ENCODE data around the gene CACNA1D. TPM values are rescaled to one million over a fixed set of nuclear protein-coding genes. Genes with fewer than 3 reads are reported as not detected.

CACNA1D gene
- total and polyA plus RNA-seq, 2 donors (not counting 3 experiments of a cell fraction or from before 2014, with no cell fraction given), result 0.06 TPM; not detected in 1

- no peaks in the 10 kb centered on the region for H4K20me1 ChIP-seq (replicated peaks; ENCODE audit: control insufficient read depth, extremely low read depth, insufficient read depth, low read length)
- no peaks in the 10 kb centered on the region for H3K79me2 ChIP-seq (ENCODE audit: control insufficient read depth, insufficient read depth, low read length)
- no peak overlapping the region for H2AFZ ChIP-seq (ENCODE audit: low read depth, low read length)
- FAIRE-seq (no peak), DNase-seq (ENCODE audit: low read depth, low spot score) (no peak)
- H3K27ac ChIP-seq (ENCODE audit: insufficient read depth, low read depth, low read length), result no peak overlapping the region
- intact Hi-C loops (cut with micrococcal nuclease), result no loop called here
- no peak overlapping the region for H3K9ac ChIP-seq (replicated peaks; ENCODE audit: extremely low read depth, insufficient read depth, low read length)
- H3K27me3 ChIP-seq (ENCODE audit: control insufficient read depth in 2 of 2, insufficient read depth in 2 of 2, low read length in 2 of 2), result no peaks in the 10 kb centered on the region
- ChIA-PET CTCF (no interaction called here), POLR2A (no interaction called here)
- BruUV-seq (replicated peaks), result no TSS peak
- H3K9me3 ChIP-seq (replicated peaks; ENCODE audit: control insufficient read depth, insufficient read depth, low read length), result no peaks in the 10 kb centered on the region
- no peak for TF ChIP-seq EZH2 (IDR thresholded peaks at IDR 0.05; ENCODE audit: borderline replicate concordance, low read depth, low read length, severe bottlenecking)
- no peak for TF ChIP-seq POLR2AphosphoS5 (IDR thresholded peaks at IDR 0.05; ENCODE audit: insufficient read depth, low read depth, low read length)
- no peak for TF ChIP-seq MYC (IDR thresholded peaks at IDR 0.05; ENCODE audit: low read depth, low read length)
- no peak for TF ChIP-seq GATA2 (IDR thresholded peaks at IDR 0.05; ENCODE audit: insufficient read depth, insufficient read length, low read depth, low read length)
- no peak for TF ChIP-seq MAX (IDR thresholded peaks at IDR 0.05; ENCODE audit: insufficient read depth, insufficient read length)
- TF ChIP-seq POLR2A (IDR thresholded peaks at IDR 0.05; ENCODE audit: low read depth, low read length), result no peak
- TF ChIP-seq FOS (IDR thresholded peaks at IDR 0.05; ENCODE audit: borderline replicate concordance, insufficient read depth, low read length), result no peak
- H3K4me2 ChIP-seq (ENCODE audit: insufficient read depth, low read length), result no peak overlapping the region
- no peak overlapping the region for H3K4me3 ChIP-seq (replicated peaks in 1 of 3; ENCODE audit: insufficient read depth in 1 of 3, low read depth in 1 of 3, low read length in 3 of 3)
- no peaks in the 10 kb centered on the region for H3K9me1 ChIP-seq (replicated peaks; ENCODE audit: control insufficient read depth, extremely low read depth, insufficient read depth, low read length)
- no peaks in the 10 kb centered on the region for H3K36me3 ChIP-seq (ENCODE audit: control insufficient read depth in 2 of 2, extremely low read depth in 1 of 2, insufficient read depth in 2 of 2, low read length in 2 of 2)
- no peaks in the 10 kb centered on the region for H3K4me1 ChIP-seq (ENCODE audit: control insufficient read depth, extremely low read depth, insufficient read depth, low read length)
- dilution Hi-C loops (cut with MboI; ENCODE audit: extremely low pct_ligation_motif_present, low sequenced_read_pairs), result no loop called here
Observed at GRCh38 chr3:53826048-53826447, 331.6 kb downstream of the CACNA1D start.

GRCh38 chr3:53828581-53828980, 334.2 kb downstream of the CACNA1D start:
- H3K9me3 ChIP-seq (replicated peaks; ENCODE audit: control insufficient read depth, insufficient read depth, low read length), result no peaks in the 10 kb centered on the region
- no peaks in the 10 kb centered on the region for H3K27me3 ChIP-seq (ENCODE audit: control insufficient read depth in 2 of 2, insufficient read depth in 2 of 2, low read length in 2 of 2)
- ChIA-PET CTCF (no interaction called here), POLR2A (no interaction called here)
- no peaks in the 10 kb centered on the region for H3K36me3 ChIP-seq (ENCODE audit: control insufficient read depth in 2 of 2, extremely low read depth in 1 of 2, insufficient read depth in 2 of 2, low read length in 2 of 2)
- intact Hi-C loops (cut with micrococcal nuclease), result no loop called here
- no peaks in the 10 kb centered on the region for H3K79me2 ChIP-seq (ENCODE audit: control insufficient read depth, insufficient read depth, low read length)
- no peaks in the 10 kb centered on the region for H3K4me1 ChIP-seq (ENCODE audit: control insufficient read depth, extremely low read depth, insufficient read depth, low read length)
- no peak overlapping the region for H3K4me3 ChIP-seq (replicated peaks in 1 of 3; ENCODE audit: insufficient read depth in 1 of 3, low read depth in 1 of 3, low read length in 3 of 3)
- H4K20me1 ChIP-seq (replicated peaks; ENCODE audit: control insufficient read depth, extremely low read depth, insufficient read depth, low read length), result no peaks in the 10 kb centered on the region
- no peak for DNase-seq (ENCODE audit: low read depth, low spot score)
- TF ChIP-seq EZH2 (IDR thresholded peaks at IDR 0.05; ENCODE audit: borderline replicate concordance, low read depth, low read length, severe bottlenecking), result no peak
- no peak for TF ChIP-seq FOS (IDR thresholded peaks at IDR 0.05; ENCODE audit: borderline replicate concordance, insufficient read depth, low read length)
- TF ChIP-seq CTCF (IDR thresholded peaks at IDR 0.05; ENCODE audit: extremely low read depth in 1 of 2, insufficient read depth in 1 of 2, low read depth in 1 of 2, low read length in 2 of 2), result no peak
- TF ChIP-seq POLR2A (IDR thresholded peaks at IDR 0.05; ENCODE audit: low read depth, low read length), result no peak
- no peak for TF ChIP-seq POLR2AphosphoS5 (IDR thresholded peaks at IDR 0.05; ENCODE audit: insufficient read depth, low read depth, low read length)
- no peak for TF ChIP-seq JUN (IDR thresholded peaks at IDR 0.05; ENCODE audit: borderline replicate concordance, insufficient read depth, insufficient read length, low read depth)
- TF ChIP-seq GATA2 (IDR thresholded peaks at IDR 0.05; ENCODE audit: insufficient read depth, insufficient read length, low read depth, low read length), result no peak
- TF ChIP-seq MAX (IDR thresholded peaks at IDR 0.05; ENCODE audit: insufficient read depth, insufficient read length), result no peak
- no peak overlapping the region for H3K27ac ChIP-seq (ENCODE audit: insufficient read depth, low read depth, low read length)
- no TSS peak for BruUV-seq (replicated peaks)
- H3K9ac ChIP-seq (replicated peaks; ENCODE audit: extremely low read depth, insufficient read depth, low read length), result no peak overlapping the region
- no peaks in the 10 kb centered on the region for H3K9me1 ChIP-seq (replicated peaks; ENCODE audit: control insufficient read depth, extremely low read depth, insufficient read depth, low read length)
- no peak overlapping the region for H2AFZ ChIP-seq (ENCODE audit: low read depth, low read length)
- no peak for FAIRE-seq
- dilution Hi-C loops (cut with MboI; ENCODE audit: extremely low pct_ligation_motif_present, low sequenced_read_pairs), result no loop called here
- no peak overlapping the region for H3K4me2 ChIP-seq (ENCODE audit: insufficient read depth, low read length)
